Stomach smooth muscle (tissue), 2 donors: Measurements from ENCODE around the gene MALRD1.

Experiments
- H3K27ac ChIP-seq: one replicate; pipeline ENCODE4 v1.7.0; 2013; ENCODE audit warnings: mild to moderate bottlenecking, low read length, inconsistent platforms
- H3K27me3 ChIP-seq, 2 donors: one replicate each; pipeline ENCODE4 v1.7.0; 2013; ENCODE audit warnings: low read length in 2 of 2; ENCODE audit not compliant: insufficient read depth in 2 of 2, control insufficient read depth in 1 of 2
- H3K36me3 ChIP-seq, 2 donors: one replicate each; pipeline ENCODE4 v1.7.0; 2013; ENCODE audit warnings: low read length in 2 of 2; ENCODE audit not compliant: control insufficient read depth in 2 of 2, insufficient read depth in 2 of 2
- H3K4me1 ChIP-seq: one replicate; pipeline ENCODE4 v1.7.0; 2013; ENCODE audit warnings: low read length; ENCODE audit not compliant: control insufficient read depth, insufficient read depth
- H3K4me3 ChIP-seq, 2 donors: one replicate each; pipeline ENCODE4 v1.7.0; 2013; ENCODE audit warnings: low read length in 2 of 2
- H3K9ac ChIP-seq, 2 donors: one replicate each; pipeline ENCODE4 v1.7.0; 2013; ENCODE audit warnings: low read length in 2 of 2, mild to moderate bottlenecking in 1 of 2
- H3K9me3 ChIP-seq, 2 donors: one replicate each; pipeline ENCODE4 v1.7.0; 2013; ENCODE audit warnings: low read length in 2 of 2; ENCODE audit not compliant: control insufficient read depth in 2 of 2
- donor health status: healthy.
- donor health status: Pancreatic carcinoma.

The MALRD1 gene

GRCh38 chr10:19329475-19329874 lies 280.9 kb downstream of the MALRD1 start:
- H3K27ac ChIP-seq, result no peak overlapping the region
- H3K36me3 ChIP-seq, result no peaks in the 10 kb centered on the region
- no peaks in the 10 kb centered on the region for H3K4me1 ChIP-seq
- H3K4me3 ChIP-seq, result no peak overlapping the region
- H3K27me3 ChIP-seq, result no peaks in the 10 kb centered on the region
- H3K9ac ChIP-seq, result no peak overlapping the region
- H3K9me3 ChIP-seq, result no peaks in the 10 kb centered on the region

- H3K4me3 ChIP-seq, result no peak overlapping the region
- H3K9me3 ChIP-seq, result no peaks in the 10 kb centered on the region
- no peaks in the 10 kb centered on the region for H3K36me3 ChIP-seq
- no peak overlapping the region for H3K9ac ChIP-seq
- H3K4me1 ChIP-seq, result no peaks in the 10 kb centered on the region
- no peak overlapping the region for H3K27ac ChIP-seq
- H3K27me3 ChIP-seq, result no peaks in the 10 kb centered on the region
Observed at GRCh38 chr10:19332304-19332703, 283.7 kb downstream of the MALRD1 start.

GRCh38 chr10:19333631-19334030 lies 285.0 kb downstream of the MALRD1 start:
- H3K36me3 ChIP-seq, result no peaks in the 10 kb centered on the region
- no peaks in the 10 kb centered on the region for H3K27me3 ChIP-seq
- H3K9ac ChIP-seq, result no peak overlapping the region
- no peak overlapping the region for H3K4me3 ChIP-seq
- H3K9me3 ChIP-seq, result no peaks in the 10 kb centered on the region
- no peak overlapping the region for H3K27ac ChIP-seq
- no peaks in the 10 kb centered on the region for H3K4me1 ChIP-seq

- Histone ChIP-seq H3K4me3 (no peak overlapping the region), H3K9ac (no peak overlapping the region), H3K36me3 (no peaks in the 10 kb centered on the region), H3K27me3 (no peaks in the 10 kb centered on the region), H3K4me1 (no peaks in the 10 kb centered on the region), H3K9me3 (no peaks in the 10 kb centered on the region), H3K27ac (no peak overlapping the region)
Observed at GRCh38 chr10:19347621-19348020, 299.0 kb downstream of the MALRD1 start.

GRCh38 chr10:19367176-19367575 lies 318.6 kb downstream of the MALRD1 start:
- no peaks in the 10 kb centered on the region for H3K4me1 ChIP-seq

GRCh38 chr10:19373988-19374387 lies 325.4 kb downstream of the MALRD1 start:
- Histone ChIP-seq H3K4me1 (no peaks in the 10 kb centered on the region), H3K27ac (no peak overlapping the region), H3K4me3 (no peak overlapping the region), H3K9ac (no peak overlapping the region), H3K27me3 (no peaks in the 10 kb centered on the region), H3K9me3 (no peaks in the 10 kb centered on the region), H3K36me3 (no peaks in the 10 kb centered on the region)

More at GRCh38 chr10:19367176-19367575, 318.6 kb downstream of the MALRD1 start:
- no peak overlapping the region for H3K4me3 ChIP-seq
- no peak overlapping the region for H3K9ac ChIP-seq
- H3K27me3 ChIP-seq, result no peaks in the 10 kb centered on the region
- no peaks in the 10 kb centered on the region for H3K9me3 ChIP-seq
- H3K36me3 ChIP-seq, result no peaks in the 10 kb centered on the region
- H3K27ac ChIP-seq, result no peak overlapping the region

- Histone ChIP-seq H3K27ac (no peak overlapping the region), H3K4me1 (no peaks in the 10 kb centered on the region), H3K9me3 (no peaks in the 10 kb centered on the region), H3K36me3 (no peaks in the 10 kb centered on the region), H3K27me3 (no peaks in the 10 kb centered on the region), H3K4me3 (no peak overlapping the region), H3K9ac (no peak overlapping the region)
Observed at GRCh38 chr10:19385846-19386450, 337.3 kb downstream of the MALRD1 start.

GRCh38 chr10:19408924-19409323 lies 360.3 kb downstream of the MALRD1 start:
- no peaks in the 10 kb centered on the region for H3K27me3 ChIP-seq
- H3K4me3 ChIP-seq, result no peak overlapping the region
- H3K4me1 ChIP-seq, result no peaks in the 10 kb centered on the region
- no peak overlapping the region for H3K9ac ChIP-seq
- no peaks in the 10 kb centered on the region for H3K9me3 ChIP-seq
- H3K36me3 ChIP-seq, result no peaks in the 10 kb centered on the region
- H3K27ac ChIP-seq, result no peak overlapping the region

- no peaks in the 10 kb centered on the region for H3K27me3 ChIP-seq
- H3K9me3 ChIP-seq, result no peaks in the 10 kb centered on the region
- H3K4me3 ChIP-seq, result no peak overlapping the region
- no peaks in the 10 kb centered on the region for H3K4me1 ChIP-seq
- H3K27ac ChIP-seq, result no peak overlapping the region
- H3K9ac ChIP-seq, result no peak overlapping the region
- H3K36me3 ChIP-seq, result no peaks in the 10 kb centered on the region
Observed at GRCh38 chr10:19411119-19411518, 362.5 kb downstream of the MALRD1 start.

GRCh38 chr10:19412531-19412930 lies 363.9 kb downstream of the MALRD1 start:
- H3K27me3 ChIP-seq, result no peaks in the 10 kb centered on the region
- H3K9me3 ChIP-seq, result no peaks in the 10 kb centered on the region
- H3K36me3 ChIP-seq, result no peaks in the 10 kb centered on the region
- H3K4me1 ChIP-seq, result no peaks in the 10 kb centered on the region
- H3K4me3 ChIP-seq, result no peak overlapping the region
- no peak overlapping the region for H3K27ac ChIP-seq
- no peak overlapping the region for H3K9ac ChIP-seq

GRCh38 chr10:19416164-19416563 lies 367.6 kb downstream of the MALRD1 start:
- Histone ChIP-seq H3K9me3 (no peaks in the 10 kb centered on the region), H3K4me1 (no peaks in the 10 kb centered on the region), H3K27ac (no peak overlapping the region), H3K9ac (no peak overlapping the region), H3K36me3 (no peaks in the 10 kb centered on the region), H3K27me3 (no peaks in the 10 kb centered on the region), H3K4me3 (no peak overlapping the region)
